ENCODE data around the gene CAB39.

The CAB39 gene

DNA sequence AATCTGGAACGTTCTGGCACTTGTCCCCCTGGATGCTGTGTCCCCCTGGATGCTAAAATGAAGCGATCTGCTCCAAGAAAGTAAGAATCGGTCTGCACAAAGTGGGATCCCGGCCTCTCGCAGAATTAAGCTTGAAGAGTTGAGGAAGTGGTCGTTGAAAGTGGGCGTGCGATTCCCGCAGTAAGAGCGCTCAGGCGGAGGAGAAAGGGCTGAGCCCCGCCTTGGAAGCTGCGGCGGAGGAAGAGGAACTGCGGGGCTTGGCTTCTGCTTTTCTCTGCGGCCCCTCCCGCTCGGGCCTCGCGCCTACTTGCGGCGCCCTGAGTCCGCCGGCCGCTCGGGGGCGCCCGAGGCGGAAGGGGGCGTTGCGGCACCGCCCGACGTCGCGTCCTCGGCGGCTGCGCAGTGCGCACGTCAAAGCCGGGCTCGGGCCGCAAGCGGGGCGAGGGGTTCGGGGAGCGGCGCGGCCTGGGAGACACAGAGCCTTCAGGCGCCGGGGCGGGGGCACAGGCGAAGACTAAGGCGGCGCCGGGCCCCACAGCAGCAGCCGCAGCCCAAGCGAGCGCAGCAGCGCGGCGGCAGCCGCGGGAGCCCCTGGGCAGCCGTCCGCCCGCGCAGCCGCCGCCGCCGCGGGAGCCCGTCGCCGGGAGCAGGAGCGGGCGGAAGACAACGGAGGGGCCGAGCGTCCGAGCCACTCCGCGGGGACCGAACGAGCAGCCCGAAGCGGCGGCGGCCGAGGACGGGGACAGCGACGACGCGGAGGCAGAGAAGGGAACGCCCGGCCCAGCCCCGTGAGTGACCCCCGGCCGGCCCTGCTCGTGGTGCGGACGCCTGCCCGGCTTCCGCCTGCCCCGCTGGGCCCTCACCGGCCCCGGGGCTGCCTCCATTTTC is at the start of gene CAB39:
Gene CAB39, plus strand, starts transcription at position 400 of the 888 bp plus-strand sequence. CDS start 47,160 bp downstream, outside the sequence.
- peak; percentile 67 for TF ChIP-seq CTCF (IDR thresholded peaks at IDR 0.05; ENCODE audit: low read depth, low read length)
- in situ Hi-C loops (cut with HindIII; ENCODE audit: low sequenced_read_pairs), result no loop called here
- peak; percentile 88 for DNase-seq (ENCODE audit: low read depth, low spot score)
- peak within 1 kb of the TSS; percentile 82 for H3K4me3 ChIP-seq (ENCODE audit: low read depth, low read length)

GRCh38 chr2:230664128-230664527 is 48.5 kb upstream of the CAB39 start:
- peak; percentile 72 for DNase-seq (ENCODE audit: low read depth, low spot score)
- no peak overlapping the region for H3K4me3 ChIP-seq (ENCODE audit: low read depth, low read length)
- in situ Hi-C loops (cut with HindIII; ENCODE audit: low sequenced_read_pairs), result no loop called here
- no peak for TF ChIP-seq CTCF (IDR thresholded peaks at IDR 0.05; ENCODE audit: low read depth, low read length)

DNA sequence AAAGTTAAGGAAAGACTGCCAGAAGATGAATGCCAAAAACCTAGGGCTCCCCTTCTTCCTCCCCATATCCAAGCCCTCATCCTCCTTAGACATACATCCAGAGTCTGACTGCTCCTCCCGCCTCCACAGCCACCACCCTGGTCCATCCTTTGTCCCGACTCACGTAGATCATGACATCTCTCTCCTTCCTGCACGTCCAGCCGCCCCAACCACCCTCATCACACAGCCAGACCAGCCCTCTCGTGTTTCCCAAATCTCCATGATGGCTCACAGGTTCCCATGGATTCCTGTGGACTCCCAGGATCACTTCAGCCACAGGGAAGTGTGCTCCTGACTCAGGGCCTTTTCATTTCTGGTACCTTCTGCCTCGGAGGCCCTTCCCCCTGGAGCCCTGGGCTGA is 47.8 kb upstream of the CAB39 start:
- no peak overlapping the region for H3K4me3 ChIP-seq (ENCODE audit: low read depth, low read length)
- TF ChIP-seq CTCF (IDR thresholded peaks at IDR 0.05; ENCODE audit: low read depth, low read length), result no peak
- DNase-seq (ENCODE audit: low read depth, low spot score), result no peak
- in situ Hi-C loops (cut with HindIII; ENCODE audit: low sequenced_read_pairs), result no loop called here

DNA sequence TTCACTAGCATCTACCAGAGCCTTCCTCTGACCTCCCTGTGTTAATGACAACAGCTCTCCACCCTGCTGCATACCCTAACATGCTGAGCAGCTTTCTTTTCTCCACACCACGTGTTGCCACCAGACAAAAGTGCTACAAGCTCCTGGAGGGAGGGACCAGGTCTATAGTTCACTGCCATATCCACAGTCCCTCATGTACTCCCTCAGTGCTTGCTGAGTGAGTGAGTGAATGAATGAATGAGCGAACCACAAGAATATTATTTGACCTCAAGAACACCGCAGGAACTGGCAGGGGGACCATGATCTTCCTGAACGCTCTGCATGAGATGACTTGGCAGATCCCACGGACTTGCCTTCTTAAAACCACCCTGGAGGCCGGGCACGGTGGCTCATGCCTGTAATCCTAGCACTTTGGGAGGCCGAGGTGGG is 47.4 kb upstream of the CAB39 start:
- in situ Hi-C loops (cut with HindIII; ENCODE audit: low sequenced_read_pairs), result no loop called here
- DNase-seq (ENCODE audit: low read depth, low spot score), result no peak
- no peak for TF ChIP-seq CTCF (IDR thresholded peaks at IDR 0.05; ENCODE audit: low read depth, low read length)
- H3K4me3 ChIP-seq (ENCODE audit: low read depth, low read length), result no peak overlapping the region

- TF ChIP-seq CTCF (IDR thresholded peaks at IDR 0.05; ENCODE audit: low read depth, low read length), result no peak
- H3K4me3 ChIP-seq (ENCODE audit: low read depth, low read length), result no peak overlapping the region
- DNase-seq (ENCODE audit: low read depth, low spot score), result no peak
- in situ Hi-C loops (cut with HindIII; ENCODE audit: low sequenced_read_pairs), result no loop called here
These were observed 46.2 kb upstream of the CAB39 start for GRCh38 chr2:230666446-230666845.

DNA sequence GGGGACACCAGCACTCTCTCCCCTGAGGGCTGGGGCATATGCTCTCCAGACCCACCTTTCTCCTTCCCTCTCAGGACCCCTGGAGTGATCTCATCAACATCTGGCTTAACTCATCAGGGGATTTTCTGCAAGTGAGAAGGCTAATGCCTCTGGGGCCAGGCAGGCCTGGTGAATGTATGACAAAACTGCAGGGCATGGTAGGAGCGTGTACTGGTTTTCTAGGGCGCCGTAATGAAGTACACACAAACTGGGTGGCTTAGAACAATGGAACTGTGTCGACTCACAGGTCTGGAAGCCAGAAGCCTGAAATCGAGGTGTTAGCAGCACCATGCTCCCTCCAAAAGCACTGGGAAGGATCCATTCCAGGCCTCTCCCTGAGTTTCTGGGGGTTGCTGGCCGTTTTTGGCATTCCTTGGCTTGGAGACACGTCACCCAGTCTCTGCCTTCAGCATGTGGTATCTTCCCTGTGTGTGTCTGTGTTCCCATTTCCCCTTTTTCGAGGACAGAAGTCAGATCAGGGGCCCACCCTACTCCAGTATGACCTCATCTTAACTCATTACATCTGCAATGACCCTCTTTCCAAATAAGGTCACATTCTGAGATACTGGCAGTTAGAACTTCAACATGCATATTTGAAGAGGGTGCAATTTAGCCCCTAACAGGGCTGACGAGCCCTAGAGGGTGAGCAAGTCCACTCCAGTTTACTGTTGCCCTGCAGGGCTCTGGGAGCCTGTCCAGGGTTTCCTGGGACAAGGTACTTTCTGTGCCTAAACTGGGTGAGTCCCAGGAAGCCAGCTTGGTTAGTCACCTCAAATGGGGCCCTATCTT is 45.5 kb upstream of the CAB39 start:
- peak; percentile 42 for DNase-seq (ENCODE audit: low read depth, low spot score)
- no peak overlapping the region for H3K4me3 ChIP-seq (ENCODE audit: low read depth, low read length)
- TF ChIP-seq CTCF (IDR thresholded peaks at IDR 0.05; ENCODE audit: low read depth, low read length), result no peak
- in situ Hi-C loops (cut with HindIII; ENCODE audit: low sequenced_read_pairs), result no loop called here
